ENCODE results near the gene LRRC59.
"Not testable (repeated sequence)": the region's sequence is repeated elsewhere in the genome, so short reads cannot be mapped to it uniquely, and the experiment has no call there.

Gene LRRC59

DNA sequence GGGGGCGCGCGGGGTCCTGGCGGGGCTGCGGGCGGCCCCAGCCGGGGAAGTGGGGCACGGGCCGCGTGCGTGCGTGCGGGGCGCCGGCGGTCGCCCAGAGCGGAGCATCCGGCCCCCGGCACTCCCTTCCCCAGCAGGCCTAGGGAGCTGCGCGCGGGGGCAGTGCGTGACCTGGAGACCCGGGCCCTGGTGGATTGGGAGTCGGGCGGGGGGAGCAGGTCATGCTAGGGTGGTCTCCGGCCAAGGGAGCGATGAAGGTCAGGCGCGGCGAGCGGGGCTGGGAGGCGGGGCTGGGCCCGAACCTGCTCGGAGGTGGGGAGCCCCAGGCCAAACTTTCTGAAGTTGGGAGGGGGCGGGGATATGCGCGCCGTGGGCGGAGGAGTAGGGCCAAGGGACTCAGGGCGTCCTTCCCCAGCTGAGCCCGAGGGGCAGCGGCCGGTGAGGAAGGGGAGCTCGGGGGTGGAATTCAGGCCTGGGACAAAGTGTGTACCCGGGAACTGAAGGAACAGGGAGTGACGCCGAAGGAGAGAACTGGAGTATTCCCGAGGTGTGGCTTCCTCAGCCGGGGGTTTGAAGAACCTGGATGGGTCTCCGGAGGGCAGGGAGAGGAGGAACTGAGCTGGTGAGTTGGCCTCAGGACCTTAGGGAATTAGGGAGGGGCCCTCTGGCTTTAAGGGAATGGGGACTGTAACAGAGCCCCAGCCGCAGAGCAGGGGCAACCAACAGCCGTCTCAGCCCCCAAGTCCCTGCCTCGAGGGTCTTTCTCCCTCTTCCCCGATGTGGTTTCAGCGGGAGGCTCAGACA is 50.8 kb downstream of the LRRC59 start:
- Mint-ChIP-seq H3K9me3 (no peaks in the 10 kb centered on the region), H3K27ac (peak overlapping the region; percentile 88), H3K4me1 (ENCODE audit: low read depth) (peaks cover 28% of the 10 kb centered on the region), H3K36me3 (ENCODE audit: low read depth) (peaks cover 2% of the 10 kb centered on the region), H3K4me3 (peak overlapping the region; percentile 91), H3K27me3 (ENCODE audit: low read depth) (no peaks in the 10 kb centered on the region)
- DNase-seq (ENCODE audit: low spot score), result peak; percentile 60

DNA sequence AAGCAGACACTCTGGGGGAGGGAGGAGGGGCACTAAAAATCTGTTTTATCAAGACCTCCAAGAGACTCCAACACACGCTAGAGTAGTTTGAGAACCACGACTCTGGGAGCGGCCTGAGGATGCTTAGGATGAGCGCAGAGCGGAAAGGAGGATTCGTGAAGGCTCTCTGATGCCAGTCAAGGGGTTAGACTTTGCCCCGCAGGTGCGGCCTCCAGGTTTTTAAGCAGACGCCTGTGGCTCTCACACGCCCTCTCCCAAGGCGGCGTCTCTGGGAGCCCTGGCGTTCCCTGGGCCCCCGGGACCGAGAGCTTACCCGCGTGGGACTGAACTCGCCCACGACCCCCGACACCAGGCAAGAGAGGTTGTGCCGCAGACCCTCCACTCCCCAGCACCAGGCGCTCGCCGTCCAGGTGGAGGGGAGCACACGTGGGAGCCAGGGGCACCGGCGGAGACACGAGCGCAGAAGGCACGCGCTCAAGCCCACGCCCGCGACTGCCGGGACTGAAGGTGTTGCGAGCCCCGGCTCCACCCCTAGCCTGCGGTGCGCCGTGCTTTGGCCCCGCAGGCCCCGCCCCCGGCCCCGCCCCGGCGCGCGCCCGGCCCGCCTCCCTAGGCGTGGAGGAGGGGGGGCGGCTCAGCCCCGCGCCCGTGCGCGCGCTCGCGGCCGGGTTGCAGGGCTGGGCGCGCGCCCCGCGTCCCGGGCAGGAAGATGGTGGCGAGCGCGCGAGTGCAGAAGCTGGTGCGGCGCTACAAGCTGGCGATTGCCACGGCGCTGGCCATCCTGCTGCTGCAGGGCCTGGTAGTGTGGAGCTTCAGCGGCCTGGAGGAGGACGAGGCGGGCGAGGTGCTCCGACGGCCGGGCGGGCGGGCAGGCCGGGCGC is 51.7 kb downstream of the LRRC59 start, which contains the start of gene XYLT2:
XYLT2 (plus strand) TSS at position 695 of the 881 bp plus-strand sequence; CDS start at position 710, 15 bp downstream.
- Mint-ChIP-seq H3K27me3 (ENCODE audit: low read depth) (no peaks in the 10 kb centered on the region), H3K4me3 (peak within 1 kb of the TSS; percentile 91), H3K27ac (peak within 1 kb of the TSS; percentile 95), H3K36me3 (ENCODE audit: low read depth) (no peaks in the 10 kb centered on the region), H3K9me3 (no peaks in the 10 kb centered on the region), H3K4me1 (ENCODE audit: low read depth) (peaks cover 28% of the 10 kb centered on the region)
- peak; percentile 90 for DNase-seq (ENCODE audit: low spot score)

DNA sequence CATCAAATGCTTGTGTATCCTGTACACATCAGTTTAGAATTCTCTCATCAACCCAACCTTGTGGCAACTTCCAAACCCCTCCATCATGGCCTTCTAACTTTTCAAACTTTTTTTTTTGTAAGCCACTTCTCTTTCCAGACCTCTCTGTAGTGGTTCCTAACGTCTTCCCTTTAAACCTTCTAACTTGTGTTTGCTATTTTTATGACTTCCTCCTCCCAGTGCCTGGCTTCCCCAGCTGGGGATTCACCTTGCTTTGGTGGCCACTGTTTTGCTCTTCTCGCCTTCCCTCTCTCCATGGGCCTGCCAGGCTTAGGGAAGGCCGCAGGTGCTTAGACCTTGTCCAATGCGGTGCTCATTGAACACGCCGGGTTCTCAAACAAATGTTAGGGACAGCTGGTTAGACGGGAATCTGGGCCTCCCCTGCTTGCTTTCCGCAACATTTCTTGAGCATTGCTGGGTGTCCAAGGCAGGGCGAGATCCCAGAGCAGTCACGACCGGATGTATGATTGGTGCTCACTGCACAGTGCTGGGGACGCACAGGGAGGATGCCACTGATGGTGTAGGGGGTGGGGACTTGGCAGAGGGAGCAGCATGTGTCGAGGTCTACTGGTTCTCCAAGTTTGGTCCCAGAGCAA is 52.5 kb downstream of the LRRC59 start:
- H3K27me3 Mint-ChIP-seq (ENCODE audit: low read depth), result no peaks in the 10 kb centered on the region
- H3K9me3 Mint-ChIP-seq, result no peaks in the 10 kb centered on the region
- no peak for DNase-seq (ENCODE audit: low spot score)
- peak overlapping the region; percentile 49 for H3K27ac Mint-ChIP-seq
- H3K4me1 Mint-ChIP-seq (ENCODE audit: low read depth), result peaks cover 28% of the 10 kb centered on the region
- no peaks in the 10 kb centered on the region for H3K36me3 Mint-ChIP-seq (ENCODE audit: low read depth)
- H3K4me3 Mint-ChIP-seq, result peak overlapping the region; percentile 78

DNA sequence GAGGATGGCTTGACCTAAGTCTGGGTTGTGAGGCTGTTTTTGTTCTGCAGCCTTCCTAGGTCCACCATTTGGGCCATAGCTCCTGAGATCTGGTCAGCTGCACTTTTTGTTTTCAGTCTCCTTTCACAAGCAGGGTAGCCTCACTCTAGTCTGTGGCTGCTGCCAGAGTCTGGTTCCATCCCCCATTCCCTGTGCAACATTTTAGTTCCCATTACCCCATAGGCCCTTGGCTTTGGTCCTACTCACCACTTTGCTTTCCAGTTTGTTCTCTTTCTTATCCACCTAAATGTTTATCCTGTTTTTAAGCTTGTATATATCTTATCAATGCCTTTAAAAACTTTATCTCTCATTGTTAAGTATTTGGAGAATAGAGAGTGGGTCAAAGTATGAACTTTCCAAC is 57.9 kb downstream of the LRRC59 start:
- Mint-ChIP-seq H3K36me3 (ENCODE audit: low read depth) (no peaks in the 10 kb centered on the region), H3K27me3 (ENCODE audit: low read depth) (no peaks in the 10 kb centered on the region), H3K4me1 (ENCODE audit: low read depth) (peaks cover under 1% of the 10 kb centered on the region), H3K27ac (no peak overlapping the region), H3K9me3 (peaks cover 15% of the 10 kb centered on the region), H3K4me3 (no peak overlapping the region)
- DNase-seq (ENCODE audit: low spot score), result no peak

DNA sequence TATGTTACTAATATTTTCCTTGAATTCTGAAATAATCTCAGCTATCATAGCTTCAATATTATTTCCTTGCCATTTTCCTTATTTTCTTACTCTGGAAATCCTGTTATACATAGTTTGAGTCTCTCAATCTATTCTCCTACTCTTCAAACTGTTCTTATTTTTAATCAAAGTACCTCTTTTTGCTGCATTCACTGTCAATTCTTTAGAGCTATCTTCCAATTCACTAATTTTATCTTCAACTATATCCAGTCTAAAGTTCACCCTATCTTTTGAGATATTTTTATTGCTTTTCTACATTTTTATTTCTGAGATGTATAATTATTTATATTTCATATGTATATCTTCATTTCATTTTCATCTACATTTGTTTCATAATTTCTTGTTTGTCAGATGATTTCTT is 58.7 kb downstream of the LRRC59 start:
- no peak for DNase-seq (ENCODE audit: low spot score)
- H3K27ac Mint-ChIP-seq, result no peak overlapping the region
- H3K9me3 Mint-ChIP-seq, result peaks cover 15% of the 10 kb centered on the region
- no peaks in the 10 kb centered on the region for H3K36me3 Mint-ChIP-seq (ENCODE audit: low read depth)
- no peak overlapping the region for H3K4me3 Mint-ChIP-seq
- H3K4me1 Mint-ChIP-seq (ENCODE audit: low read depth), result peaks cover 4% of the 10 kb centered on the region
- no peaks in the 10 kb centered on the region for H3K27me3 Mint-ChIP-seq (ENCODE audit: low read depth)

DNA sequence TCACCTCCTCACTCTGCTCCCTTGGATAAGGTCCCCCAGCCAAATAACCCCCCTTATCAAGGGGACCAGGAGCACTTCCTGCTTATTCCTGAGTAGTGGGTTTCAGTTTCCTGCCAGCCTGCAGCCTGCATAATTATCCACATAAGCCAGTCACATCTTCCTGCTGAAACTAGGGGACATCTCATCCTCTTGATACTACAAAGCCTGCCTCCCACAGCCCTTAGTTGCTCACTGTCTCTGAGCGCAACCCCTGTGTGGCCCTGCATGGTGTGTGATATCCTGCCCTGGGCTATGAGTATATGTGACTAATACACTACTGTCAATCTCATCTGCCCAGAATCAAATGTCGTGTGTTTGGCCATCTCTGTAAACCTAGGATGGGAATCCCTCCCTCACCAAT is 59.4 kb downstream of the LRRC59 start:
- H3K27ac Mint-ChIP-seq, result no peak overlapping the region

DNA sequence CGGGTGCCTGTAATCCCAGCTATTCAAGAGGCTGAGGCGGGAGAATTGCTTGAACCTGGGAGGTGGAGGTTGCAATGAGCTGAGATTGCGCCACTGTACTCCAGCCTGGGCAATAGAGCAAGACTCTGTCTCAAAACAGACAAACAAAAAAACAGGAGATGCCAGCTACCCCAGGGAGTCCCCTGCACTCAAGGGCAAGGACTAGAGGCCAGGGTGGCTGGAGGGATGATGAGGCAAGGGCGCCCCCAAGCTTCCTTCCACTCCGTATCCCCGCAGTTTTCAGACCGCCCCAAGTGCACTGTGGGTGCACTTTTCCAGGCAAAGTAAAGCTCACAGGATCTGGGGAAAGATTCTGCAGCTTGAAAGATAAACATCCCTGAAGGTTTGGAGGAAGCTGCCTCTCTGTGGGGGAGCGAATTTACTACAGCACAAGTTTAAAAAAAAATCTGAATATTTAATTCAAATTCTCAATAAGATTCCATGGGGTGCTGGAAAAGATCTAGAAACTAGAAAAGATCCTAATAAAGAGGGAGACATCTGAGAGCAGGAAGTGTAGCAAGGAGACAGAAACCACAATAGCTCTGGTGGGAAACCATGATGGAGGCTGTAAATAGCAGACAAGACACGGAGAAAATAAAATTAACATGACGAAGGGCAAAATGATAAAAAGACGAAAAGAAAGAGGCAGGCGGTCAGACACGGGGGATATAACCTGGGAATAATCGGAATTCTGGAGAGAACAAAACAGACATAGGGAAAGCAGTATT is 63.8 kb downstream of the LRRC59 start:
- Mint-ChIP-seq H3K4me3 (peak overlapping the region; percentile 56), H3K4me1 (ENCODE audit: low read depth) (peaks cover 21% of the 10 kb centered on the region), H3K27ac (peak overlapping the region; percentile 60)
- not testable (repeated sequence) for H3K9me3 Mint-ChIP-seq; H3K27me3 Mint-ChIP-seq (ENCODE audit: low read depth); H3K36me3 Mint-ChIP-seq (ENCODE audit: low read depth); DNase-seq (ENCODE audit: low spot score)

More for the DNA sequence above, 59.4 kb downstream of the LRRC59 start:
- DNase-seq (ENCODE audit: low spot score), result no peak
- H3K9me3 Mint-ChIP-seq, result peaks cover 15% of the 10 kb centered on the region
- H3K27me3 Mint-ChIP-seq (ENCODE audit: low read depth), result no peaks in the 10 kb centered on the region
- no peaks in the 10 kb centered on the region for H3K36me3 Mint-ChIP-seq (ENCODE audit: low read depth)
- H3K4me1 Mint-ChIP-seq (ENCODE audit: low read depth), result peaks cover 9% of the 10 kb centered on the region
- H3K4me3 Mint-ChIP-seq, result no peak overlapping the region

DNA sequence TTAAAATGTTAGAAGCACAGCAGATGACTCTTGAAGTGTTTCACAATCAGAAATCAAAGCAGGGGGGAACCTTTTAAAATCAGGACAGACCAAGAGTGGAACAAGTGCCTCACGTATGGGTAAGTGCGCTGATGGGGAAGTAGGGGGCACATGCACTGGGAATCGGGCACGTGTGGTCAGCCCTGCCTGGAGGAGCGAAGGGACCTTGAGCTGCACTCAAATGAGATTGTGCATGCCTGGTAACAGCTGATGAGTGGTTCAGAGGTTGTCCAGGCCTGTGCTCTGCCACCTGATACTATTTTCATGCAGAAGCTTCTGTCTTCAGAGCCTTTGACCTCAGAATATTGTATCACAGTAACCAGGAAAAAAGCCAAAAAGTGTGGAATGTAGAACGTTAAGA is 65.1 kb downstream of the LRRC59 start:
- H3K27me3 Mint-ChIP-seq (ENCODE audit: low read depth), result no peaks in the 10 kb centered on the region
- H3K4me1 Mint-ChIP-seq (ENCODE audit: low read depth), result peaks cover 21% of the 10 kb centered on the region
- no peak for DNase-seq (ENCODE audit: low spot score)
- H3K4me3 Mint-ChIP-seq, result no peak overlapping the region
- H3K9me3 Mint-ChIP-seq, result no peaks in the 10 kb centered on the region
- H3K27ac Mint-ChIP-seq, result no peak overlapping the region
- H3K36me3 Mint-ChIP-seq (ENCODE audit: low read depth), result no peaks in the 10 kb centered on the region
